GM12875 (cell line): ENCODE measurements around the gene STXBP3.

Source experiments
- H3K4me3 ChIP-seq: one replicate; pipeline ENCODE4 v1.5.1; 2011; ENCODE audit warnings: low read depth, low read length, control low read depth
- CTCF ChIP-seq: IDR thresholded peaks from 2 replicates; pipeline ENCODE4 v1.5.1; 2011; ENCODE audit warnings: low read depth, mild to moderate bottlenecking, control low read depth, inconsistent platforms, low read length, moderate library complexity, borderline replicate concordance; ENCODE audit not compliant: insufficient read depth

The STXBP3 gene

GRCh38 chr1:108803548-108803947 lies 57.1 kb downstream of the STXBP3 start:
- H3K4me3 ChIP-seq: no peak overlapping the region
- TF ChIP-seq CTCF: no peak

DNA sequence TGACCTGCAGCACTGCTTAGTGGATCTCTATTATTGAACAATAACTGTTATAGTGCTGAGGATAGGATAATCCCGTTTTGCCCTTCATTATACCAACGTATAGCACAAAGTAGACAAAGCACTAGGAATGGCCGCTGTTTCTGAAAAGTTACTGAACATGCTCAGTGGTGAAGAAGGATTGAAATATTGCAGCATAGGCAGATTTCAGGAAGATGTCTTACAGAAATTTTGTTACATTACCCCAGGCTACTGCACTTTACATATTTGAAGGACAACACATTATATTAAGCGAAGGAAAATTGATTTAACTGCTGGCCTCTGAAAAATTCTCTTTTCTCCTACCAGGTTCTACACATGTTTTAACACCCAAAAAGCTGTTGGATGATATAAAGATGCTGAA lies 62.0 kb downstream of the STXBP3 start:
- no peak for TF ChIP-seq CTCF
- no peak overlapping the region for H3K4me3 ChIP-seq

- no peak overlapping the region for H3K4me3 ChIP-seq
- no peak for TF ChIP-seq CTCF
These were observed 65.1 kb downstream of the STXBP3 start for GRCh38 chr1:108811611-108812010.

DNA sequence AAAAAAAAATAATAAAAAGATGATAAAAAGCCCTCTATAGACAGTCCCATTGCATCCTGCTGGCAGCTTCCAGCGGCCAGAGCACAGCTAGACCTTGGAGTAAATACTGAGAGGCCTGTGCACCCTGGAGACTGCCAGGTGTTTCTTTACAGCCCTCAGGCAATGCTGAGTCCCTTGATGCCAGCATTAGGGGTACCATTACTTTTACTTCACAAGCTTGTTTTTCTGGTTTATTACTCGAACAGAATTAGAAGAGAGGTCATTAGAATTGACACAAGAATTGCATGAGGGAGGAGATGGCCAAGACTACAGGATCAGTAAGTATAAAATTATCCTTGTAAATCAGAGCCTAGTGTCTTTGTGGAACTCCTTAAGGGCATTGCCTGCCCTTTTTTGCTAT lies 66.9 kb downstream of the STXBP3 start:
- no peak for TF ChIP-seq CTCF
- H3K4me3 ChIP-seq: no peak overlapping the region

DNA sequence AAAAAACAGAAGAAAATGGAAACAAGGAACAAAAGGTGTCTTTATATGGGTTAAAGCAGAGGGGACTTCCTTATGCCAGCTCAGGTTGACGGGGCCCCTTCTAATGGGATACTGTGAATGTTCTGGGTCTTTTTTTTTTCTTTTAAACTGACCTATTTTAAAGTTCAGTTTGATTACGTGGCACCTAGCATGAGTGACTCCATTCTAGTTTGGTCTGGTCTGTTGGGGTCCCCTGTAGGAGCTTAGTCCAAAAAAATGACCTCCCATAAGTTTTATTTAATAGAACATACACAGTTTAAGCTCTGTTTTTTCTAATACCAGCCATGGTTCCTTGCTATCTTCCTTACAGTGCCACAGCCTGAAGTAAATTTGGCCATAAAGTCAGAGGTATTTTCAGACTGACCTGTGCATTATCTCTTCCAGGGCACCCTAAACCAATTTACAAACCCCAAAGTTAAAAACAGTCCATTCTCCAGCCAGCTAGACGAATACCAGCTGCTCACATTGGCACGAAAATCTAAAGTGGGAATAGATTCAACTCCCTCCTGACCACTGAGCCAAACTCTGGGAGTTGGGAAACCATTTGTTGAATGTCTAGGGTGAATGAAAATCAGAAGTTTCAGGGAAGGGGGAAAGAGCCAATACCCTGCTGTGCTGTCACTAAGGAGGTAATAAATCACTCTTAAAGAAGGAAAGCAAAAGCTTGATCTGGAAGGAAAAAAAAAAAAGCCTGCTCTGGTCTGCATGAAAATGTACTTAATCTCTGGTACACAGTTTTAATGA lies 68.1 kb downstream of the STXBP3 start:
- no peak for TF ChIP-seq CTCF
- H3K4me3 ChIP-seq: no peak overlapping the region

DNA sequence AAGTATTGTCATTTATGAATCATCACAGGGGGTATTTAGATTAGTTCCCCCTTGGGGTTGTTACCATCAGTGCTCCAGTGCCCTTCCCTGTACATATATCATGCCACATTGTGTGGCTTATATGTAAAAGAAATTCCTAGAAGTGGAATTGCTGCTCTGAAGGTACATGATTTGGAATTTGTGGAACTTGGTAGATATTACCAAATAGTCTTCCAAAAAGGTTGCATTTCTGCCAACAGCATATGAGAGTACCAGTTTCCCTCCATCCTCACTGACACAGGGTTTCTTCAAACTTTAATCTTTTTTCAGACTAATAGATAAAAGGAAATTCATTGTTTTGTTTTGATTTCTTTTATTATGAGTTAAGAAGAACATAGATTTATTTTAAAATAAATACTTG lies 69.1 kb downstream of the STXBP3 start:
- TF ChIP-seq CTCF: no peak
- no peak overlapping the region for H3K4me3 ChIP-seq

- TF ChIP-seq CTCF: no peak
- no peak overlapping the region for H3K4me3 ChIP-seq
These were observed 69.8 kb downstream of the STXBP3 start for GRCh38 chr1:108816049-108816893.
